SK-N-MC (cell line): Measurements from ENCODE around the gene RHEB.

Experiments used
- EZH2 ChIP-seq: fragments of 200-600 bp; sonication (generic); IDR thresholded peaks from one replicate; pipeline ENCODE4 v1.6.1; 2017; ENCODE audit warnings: antibody characterized with exemption
- POLR2AphosphoS5 ChIP-seq: IDR thresholded peaks from 2 replicates; pipeline ENCODE4 v1.6.1; 2012; ENCODE audit warnings: mild to moderate bottlenecking, low read depth, low read length, borderline replicate concordance

- no peak for TF ChIP-seq EZH2
- TF ChIP-seq POLR2AphosphoS5, result no peak
Measured at GRCh38 chr7:151436446-151437158, 83.1 kb downstream of the RHEB start.
